HG03439 (cell line): Measurements from ENCODE around the gene GRAMD4.
"Not testable (repeated sequence)": the region's sequence is repeated elsewhere in the genome, so short reads cannot be mapped to it uniquely, and the experiment has no call there.

Experiments
- ATAC-seq: cut with Tn5 transposase; IDR thresholded peaks from one replicate; pipeline ENCODE4 v1.9.1; 2021; ENCODE audit warnings: mild to moderate bottlenecking, moderate library complexity; ENCODE audit not compliant: unreplicated experiment

Gene GRAMD4

GRCh38 chr22:46634973-46635685 lies 14.9 kb downstream of the GRAMD4 start:
- not testable (repeated sequence) for ATAC-seq

GRCh38 chr22:46635756-46636155 lies 15.6 kb downstream of the GRAMD4 start:
- ATAC-seq: no peak

- ATAC-seq: no peak
These were observed 16.2 kb downstream of the GRAMD4 start for GRCh38 chr22:46636221-46637002.

GRCh38 chr22:46637711-46638600 lies 17.8 kb downstream of the GRAMD4 start:
- ATAC-seq: no peak

GRCh38 chr22:46638601-46639431 lies 18.6 kb downstream of the GRAMD4 start:
- ATAC-seq: no peak

GRCh38 chr22:46639843-46640242 lies 19.7 kb downstream of the GRAMD4 start:
- no peak for ATAC-seq

GRCh38 chr22:46640293-46641055 lies 20.3 kb downstream of the GRAMD4 start:
- no peak for ATAC-seq

GRCh38 chr22:46641811-46642266 lies 21.7 kb downstream of the GRAMD4 start:
- ATAC-seq: no peak

GRCh38 chr22:46642840-46643480 lies 22.8 kb downstream of the GRAMD4 start:
- not testable (repeated sequence) for ATAC-seq

GRCh38 chr22:46646531-46647215 lies 26.5 kb downstream of the GRAMD4 start:
- ATAC-seq: no peak

GRCh38 chr22:46648225-46648820 lies 28.1 kb downstream of the GRAMD4 start:
- ATAC-seq: not testable (repeated sequence)

- no peak for ATAC-seq
These were observed 29.2 kb downstream of the GRAMD4 start for GRCh38 chr22:46649141-46650077.

- no peak for ATAC-seq
These were observed 30.1 kb downstream of the GRAMD4 start for GRCh38 chr22:46650078-46650810.

- no peak for ATAC-seq
These were observed 31.1 kb downstream of the GRAMD4 start for GRCh38 chr22:46651316-46651715.

GRCh38 chr22:46652081-46652846 lies 32.1 kb downstream of the GRAMD4 start:
- ATAC-seq: no peak
